HG03342 (cell line): Measurements from ENCODE around the gene FBXL7.

Experiments used
- ATAC-seq: cut with Tn5 transposase; IDR thresholded peaks from one replicate; pipeline ENCODE4 v1.9.1; 2021; ENCODE audit warnings: mild to moderate bottlenecking, moderate library complexity; ENCODE audit not compliant: unreplicated experiment

The FBXL7 gene

GRCh38 chr5:15796096-15796495 lies 296.1 kb downstream of the FBXL7 start:
- ATAC-seq = no peak

- no peak for ATAC-seq
Observed at GRCh38 chr5:15796557-15796956, 296.6 kb downstream of the FBXL7 start.

GRCh38 chr5:15797116-15797515 lies 297.1 kb downstream of the FBXL7 start:
- ATAC-seq = no peak

GRCh38 chr5:15798006-15798405 lies 298.0 kb downstream of the FBXL7 start:
- ATAC-seq = no peak

DNA sequence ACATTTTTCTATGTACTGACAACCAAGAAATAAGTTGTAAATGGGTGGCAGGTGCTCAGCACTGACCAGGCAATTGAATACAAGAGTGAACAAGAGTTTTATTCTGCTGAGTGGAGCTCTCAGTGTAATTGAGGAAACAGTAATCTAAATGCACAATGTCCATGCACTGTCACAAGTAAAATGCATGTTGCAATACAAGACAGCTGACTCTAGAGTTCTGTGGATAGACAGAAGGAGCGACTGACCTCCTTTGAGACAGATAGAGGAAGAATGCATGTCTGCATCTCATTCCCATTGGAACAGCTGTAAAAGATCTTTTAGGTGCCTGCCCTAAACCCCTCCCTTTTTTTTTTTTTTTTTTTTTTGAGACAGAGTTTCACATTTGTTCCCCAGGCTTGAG lies 299.0 kb downstream of the FBXL7 start:
- ATAC-seq = no peak

- no peak for ATAC-seq
Observed at GRCh38 chr5:15799612-15800011, 299.6 kb downstream of the FBXL7 start.

GRCh38 chr5:15803280-15803679 lies 303.3 kb downstream of the FBXL7 start:
- no peak for ATAC-seq

DNA sequence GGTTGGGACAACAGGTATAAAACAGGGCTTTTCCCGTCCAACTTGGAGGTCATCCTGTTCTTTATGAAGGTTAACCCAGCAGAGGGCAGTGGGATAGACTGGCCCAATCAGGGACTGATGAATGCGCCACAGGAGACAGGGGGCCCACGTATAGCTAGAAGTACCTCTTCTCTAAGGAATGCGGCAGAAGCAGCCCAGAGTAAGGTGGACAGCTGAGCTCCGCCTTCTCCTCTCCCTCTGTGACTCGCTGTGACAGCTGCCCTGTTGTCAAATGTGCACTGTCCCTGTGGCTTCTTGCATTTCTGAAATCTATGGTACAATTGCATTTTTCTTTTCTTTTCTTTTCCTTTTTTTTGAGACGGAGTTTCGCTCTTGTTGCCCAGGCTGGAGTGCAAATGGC lies 306.6 kb downstream of the FBXL7 start:
- ATAC-seq = no peak

DNA sequence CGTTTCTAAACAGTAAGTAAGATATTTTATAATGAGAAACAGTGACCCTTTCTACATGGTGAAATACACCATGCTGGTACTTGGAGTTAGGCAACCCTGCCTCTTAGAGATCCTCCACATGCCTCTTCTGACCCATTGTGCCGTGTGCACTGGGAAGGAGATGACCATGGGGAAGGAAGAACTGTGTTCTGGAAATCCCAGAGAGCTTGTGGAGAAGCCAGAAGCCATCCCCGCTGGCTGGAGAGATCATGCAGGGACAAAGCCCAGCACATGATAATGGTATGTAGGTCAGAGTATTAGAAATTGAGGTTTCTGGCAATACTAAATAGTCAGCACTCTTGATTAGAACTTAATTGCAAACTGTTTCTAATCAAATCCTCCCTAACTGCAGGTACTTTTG lies 307.3 kb downstream of the FBXL7 start:
- no peak for ATAC-seq

GRCh38 chr5:15807871-15808270 lies 307.9 kb downstream of the FBXL7 start:
- no peak for ATAC-seq

DNA sequence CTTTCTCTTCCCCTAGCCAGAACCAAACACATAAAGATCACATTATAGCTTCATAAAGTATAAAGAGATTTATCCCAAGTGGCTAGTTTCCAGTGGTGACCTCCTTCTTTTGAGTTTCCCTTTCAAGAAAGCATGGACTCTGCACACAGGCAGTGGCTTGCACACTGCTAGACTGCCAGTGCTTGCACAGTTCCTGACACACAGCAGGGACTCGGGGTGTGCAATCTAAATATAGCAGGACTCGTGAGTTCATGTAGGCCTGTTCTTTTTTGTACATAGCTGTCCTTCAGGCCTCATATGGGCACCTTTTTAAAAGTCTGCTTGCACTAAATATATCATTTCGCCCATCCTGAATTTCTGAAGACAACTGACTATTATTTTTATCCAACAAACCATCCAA lies 308.6 kb downstream of the FBXL7 start:
- ATAC-seq = no peak

- ATAC-seq = no peak
Observed at GRCh38 chr5:15819617-15820016, 319.6 kb downstream of the FBXL7 start.

- ATAC-seq = no peak
Observed at GRCh38 chr5:15821506-15821905, 321.5 kb downstream of the FBXL7 start.

DNA sequence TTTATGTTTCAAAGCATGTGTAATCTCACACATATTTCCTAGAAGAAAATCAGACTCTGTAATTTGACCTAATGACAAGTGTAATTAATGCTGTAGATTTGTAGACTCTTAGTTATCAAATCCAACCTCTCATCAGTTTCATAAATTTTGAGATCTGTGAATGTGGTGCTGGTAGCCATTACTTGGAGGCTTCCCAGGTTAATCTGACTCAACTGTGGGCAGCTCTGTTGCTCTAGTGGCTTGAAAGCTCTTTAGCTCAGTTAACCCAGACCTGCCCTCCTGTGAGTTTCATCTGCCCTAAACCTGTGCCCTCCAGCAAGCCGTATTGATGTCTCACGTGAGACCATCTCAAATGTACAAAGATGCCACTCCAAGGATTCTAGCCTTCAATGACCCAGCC lies 323.4 kb downstream of the FBXL7 start:
- ATAC-seq = no peak

- ATAC-seq = no peak
Observed at GRCh38 chr5:15827741-15828140, 327.8 kb downstream of the FBXL7 start.

GRCh38 chr5:15831408-15831807 lies 331.4 kb downstream of the FBXL7 start:
- ATAC-seq = no peak

GRCh38 chr5:15833365-15833764 lies 333.4 kb downstream of the FBXL7 start:
- no peak for ATAC-seq

DNA sequence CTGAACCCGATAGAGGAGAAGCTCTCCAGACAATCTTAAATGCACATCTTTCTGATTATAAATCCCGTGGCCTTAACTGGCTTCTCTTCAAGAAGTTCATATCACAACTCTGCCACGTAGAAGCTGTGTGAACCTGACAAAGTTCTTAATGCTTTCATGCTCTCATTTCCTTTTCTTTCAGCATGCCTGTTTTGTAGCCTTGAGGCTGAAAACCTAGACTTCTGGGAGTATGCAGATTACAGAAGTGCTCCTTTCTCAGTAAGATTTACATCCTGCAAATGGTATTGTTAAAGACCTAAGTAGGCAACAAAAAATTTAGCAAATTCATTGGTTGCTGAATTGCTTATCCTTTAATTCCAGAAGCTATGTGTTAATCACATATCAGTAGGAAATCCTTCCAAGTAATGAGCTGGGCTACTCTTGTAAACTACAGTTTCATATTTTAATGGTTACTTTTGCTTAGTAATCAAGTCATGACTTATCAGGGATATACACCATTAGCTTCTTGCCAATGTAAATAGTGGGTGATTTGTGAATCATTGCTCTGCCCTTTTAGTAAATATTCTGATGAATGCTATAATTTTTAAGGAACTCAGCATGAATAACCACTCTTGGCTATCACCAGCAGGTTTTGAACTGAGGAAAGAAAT lies 334.7 kb downstream of the FBXL7 start:
- no peak for ATAC-seq

GRCh38 chr5:15835514-15835913 lies 335.5 kb downstream of the FBXL7 start:
- no peak for ATAC-seq

GRCh38 chr5:15837551-15838289 lies 337.7 kb downstream of the FBXL7 start:
- ATAC-seq = no peak

- ATAC-seq = no peak
Observed at GRCh38 chr5:15844253-15844652, 344.3 kb downstream of the FBXL7 start.

DNA sequence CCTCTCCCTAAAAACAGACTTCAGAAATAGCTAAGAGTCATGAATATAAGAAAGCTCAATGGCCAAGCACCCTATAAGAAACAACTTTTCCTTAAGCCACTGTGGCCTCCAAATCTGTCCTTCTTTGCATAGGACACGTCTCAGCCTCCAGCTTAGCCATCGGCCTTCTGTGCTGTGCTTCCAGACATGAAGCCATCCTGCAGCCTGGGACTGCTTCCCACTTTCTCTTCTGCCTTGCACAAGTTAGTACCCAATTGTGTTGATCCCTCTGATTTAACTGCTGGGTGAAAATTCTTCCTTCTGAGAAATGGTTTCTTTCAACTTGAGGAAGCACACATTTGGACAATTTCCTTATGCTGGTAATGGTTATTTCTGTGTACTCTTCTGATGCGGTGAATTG lies 344.9 kb downstream of the FBXL7 start:
- no peak for ATAC-seq

DNA sequence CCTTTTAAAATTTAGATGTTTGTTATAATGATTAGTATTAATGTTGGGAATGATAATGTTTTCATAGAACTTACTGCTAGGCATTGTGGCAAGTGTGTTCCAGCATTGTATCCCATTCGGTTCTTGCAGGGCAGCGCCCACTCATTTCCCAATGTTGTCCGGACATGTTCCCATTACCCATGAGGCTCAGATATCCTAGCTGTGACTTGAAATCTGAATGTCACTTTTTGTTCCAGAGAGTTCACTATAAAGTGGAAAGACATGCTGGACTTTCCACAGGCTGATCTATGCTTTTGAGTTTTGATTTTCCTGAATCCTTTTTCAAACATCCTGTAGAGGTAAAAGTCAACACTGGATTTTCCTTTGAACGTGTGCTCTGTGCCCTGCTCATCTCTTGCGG lies 350.6 kb downstream of the FBXL7 start:
- no peak for ATAC-seq
